ENCODE data around the gene MRGPRE. TPM values are rescaled to one million over a fixed set of nuclear protein-coding genes. Genes with fewer than 3 reads are reported as not detected.

MRGPRE gene
- total and polyA plus RNA-seq, 7 experiments from 2014 or later, result not detected

GRCh38 chr11:3226846-3227567, 5.2 kb downstream of the MRGPRE start:
- ChIA-PET CTCF (no interaction called here), POLR2A (no interaction called here)

GRCh38 chr11:3225826-3226750, 6.1 kb downstream of the MRGPRE start:
- Histone ChIP-seq H3K9me3 (ENCODE audit: control insufficient read depth in 2 of 3, low read length in 3 of 3) (no peaks in the 10 kb centered on the region), H3K27ac (ENCODE audit: low read depth, low read length) (no peak overlapping the region), H3K4me1 (ENCODE audit: control insufficient read depth in 2 of 2, insufficient read depth in 2 of 2, low read length in 2 of 2) (no peaks in the 10 kb centered on the region), H3K36me3 (ENCODE audit: control insufficient read depth in 2 of 3, insufficient read depth in 3 of 3, low read length in 3 of 3) (no peaks in the 10 kb centered on the region), H3K4me3 (ENCODE audit: low read length) (no peak overlapping the region), H3K27me3 (ENCODE audit: control insufficient read depth in 2 of 2, insufficient read depth in 2 of 2, low read length in 2 of 2) (no peaks in the 10 kb centered on the region)
- DNase-seq (no peak), ATAC-seq (no peak)
- H3K4me3 Mint-ChIP-seq, result no peak overlapping the region
- CTCF ChIA-PET, result no interaction called here
- peak overlapping the region in 1 of 9 donors; percentile 30 for H3K27ac Mint-ChIP-seq
- H3K4me1 Mint-ChIP-seq, result peaks cover 3 to 12% (median 9%) of the 10 kb centered on the region in 7 donors
- H3K9me3 Mint-ChIP-seq, result no peaks in the 10 kb centered on the region
- POLR2A ChIA-PET, result no interaction called here
- intact Hi-C loops (cut with micrococcal nuclease), result no loop called here
- H3K27me3 Mint-ChIP-seq, result peaks cover 0 to 13% (median 7%) of the 10 kb centered on the region in 5 donors
- no peaks in the 10 kb centered on the region for H3K36me3 Mint-ChIP-seq

More at GRCh38 chr11:3226846-3227567, 5.2 kb downstream of the MRGPRE start:
- Histone ChIP-seq H3K9me3 (ENCODE audit: control insufficient read depth in 2 of 3, low read length in 3 of 3) (no peaks in the 10 kb centered on the region), H3K27me3 (ENCODE audit: control insufficient read depth in 2 of 2, insufficient read depth in 2 of 2, low read length in 2 of 2) (no peaks in the 10 kb centered on the region), H3K36me3 (ENCODE audit: control insufficient read depth in 2 of 3, insufficient read depth in 3 of 3, low read length in 3 of 3) (no peaks in the 10 kb centered on the region), H3K27ac (ENCODE audit: low read depth, low read length) (no peak overlapping the region), H3K4me3 (ENCODE audit: low read length) (no peak overlapping the region), H3K4me1 (ENCODE audit: control insufficient read depth in 2 of 2, insufficient read depth in 2 of 2, low read length in 2 of 2) (no peaks in the 10 kb centered on the region)
- no peak for ATAC-seq
- Mint-ChIP-seq H3K36me3 (no peaks in the 10 kb centered on the region), H3K9me3 (no peaks in the 10 kb centered on the region), H3K27ac (no peak overlapping the region), H3K4me1 (peaks cover 3 to 12% (median 9%) of the 10 kb centered on the region in 7 donors), H3K27me3 (peaks cover 0 to 19% (median 7%) of the 10 kb centered on the region in 5 donors), H3K4me3 (no peak overlapping the region)
- DNase-seq, result no peak
- intact Hi-C loops (cut with micrococcal nuclease), result no loop called here

GRCh38 chr11:3225159-3225758, 7.0 kb downstream of the MRGPRE start:
- H3K27ac Mint-ChIP-seq, result no peak overlapping the region
- Histone ChIP-seq H3K36me3 (ENCODE audit: control insufficient read depth in 2 of 3, insufficient read depth in 3 of 3, low read length in 3 of 3) (no peaks in the 10 kb centered on the region), H3K27me3 (ENCODE audit: control insufficient read depth in 2 of 2, insufficient read depth in 2 of 2, low read length in 2 of 2) (no peaks in the 10 kb centered on the region), H3K4me3 (ENCODE audit: low read length) (no peak overlapping the region), H3K9me3 (ENCODE audit: control insufficient read depth in 2 of 3, low read length in 3 of 3) (no peaks in the 10 kb centered on the region), H3K4me1 (ENCODE audit: control insufficient read depth in 2 of 2, insufficient read depth in 2 of 2, low read length in 2 of 2) (no peaks in the 10 kb centered on the region), H3K27ac (ENCODE audit: low read depth, low read length) (no peak overlapping the region)
- ChIA-PET POLR2A (no interaction called here), CTCF (no interaction called here)
- H3K27me3 Mint-ChIP-seq, result peaks cover 0 to 11% (median 7%) of the 10 kb centered on the region in 5 donors
- H3K4me1 Mint-ChIP-seq, result peaks cover 3 to 12% (median 9%) of the 10 kb centered on the region in 7 donors
- H3K36me3 Mint-ChIP-seq, result no peaks in the 10 kb centered on the region
- intact Hi-C loops (cut with micrococcal nuclease), result no loop called here
- H3K4me3 Mint-ChIP-seq, result no peak overlapping the region
- no peaks in the 10 kb centered on the region for H3K9me3 Mint-ChIP-seq
- DNase-seq (no peak), ATAC-seq (no peak)

- Mint-ChIP-seq H3K4me1 (peaks cover 3 to 12% (median 9%) of the 10 kb centered on the region in 7 donors), H3K4me3 (no peak overlapping the region), H3K9me3 (no peaks in the 10 kb centered on the region), H3K36me3 (no peaks in the 10 kb centered on the region), H3K27ac (no peak overlapping the region), H3K27me3 (peaks cover 0 to 15% (median 7%) of the 10 kb centered on the region in 5 donors)
- Histone ChIP-seq H3K27ac (ENCODE audit: low read depth, low read length) (no peak overlapping the region), H3K4me1 (ENCODE audit: control insufficient read depth in 2 of 2, insufficient read depth in 2 of 2, low read length in 2 of 2) (no peaks in the 10 kb centered on the region), H3K27me3 (ENCODE audit: control insufficient read depth in 2 of 2, insufficient read depth in 2 of 2, low read length in 2 of 2) (no peaks in the 10 kb centered on the region), H3K36me3 (ENCODE audit: control insufficient read depth in 2 of 3, insufficient read depth in 3 of 3, low read length in 3 of 3) (no peaks in the 10 kb centered on the region), H3K9me3 (ENCODE audit: control insufficient read depth in 2 of 3, low read length in 3 of 3) (no peaks in the 10 kb centered on the region), H3K4me3 (ENCODE audit: low read length) (no peak overlapping the region)
- CTCF ChIA-PET, result no interaction called here
- DNase-seq (no peak), ATAC-seq (no peak)
- POLR2A ChIA-PET, result no interaction called here
- intact Hi-C loops (cut with micrococcal nuclease), result no loop called here
Measured at GRCh38 chr11:3224401-3225057, 7.7 kb downstream of the MRGPRE start.

- ATAC-seq (no peak), DNase-seq (no peak)
- peaks cover 0 to 16% (median 7%) of the 10 kb centered on the region in 5 donors for H3K27me3 Mint-ChIP-seq
- no peaks in the 10 kb centered on the region for H3K9me3 ChIP-seq (ENCODE audit: control insufficient read depth in 2 of 3, low read length in 3 of 3)
- ChIA-PET CTCF (no interaction called here), POLR2A (no interaction called here)
- H3K9me3 Mint-ChIP-seq, result no peaks in the 10 kb centered on the region
- H3K4me3 ChIP-seq (ENCODE audit: low read length), result no peak overlapping the region
- H3K4me1 ChIP-seq (ENCODE audit: control insufficient read depth in 2 of 2, insufficient read depth in 2 of 2, low read length in 2 of 2), result no peaks in the 10 kb centered on the region
- no peak overlapping the region for H3K27ac ChIP-seq (ENCODE audit: low read depth, low read length)
- H3K36me3 Mint-ChIP-seq, result no peaks in the 10 kb centered on the region
- peaks cover 3 to 12% (median 9%) of the 10 kb centered on the region in 7 donors for H3K4me1 Mint-ChIP-seq
- H3K27me3 ChIP-seq (ENCODE audit: control insufficient read depth in 2 of 2, insufficient read depth in 2 of 2, low read length in 2 of 2), result no peaks in the 10 kb centered on the region
- H3K36me3 ChIP-seq (ENCODE audit: control insufficient read depth in 2 of 3, insufficient read depth in 3 of 3, low read length in 3 of 3), result no peaks in the 10 kb centered on the region
- H3K4me3 Mint-ChIP-seq, result no peak overlapping the region
- intact Hi-C loops (cut with micrococcal nuclease), result no loop called here
- H3K27ac Mint-ChIP-seq, result no peak overlapping the region
Measured at GRCh38 chr11:3223932-3224381, 8.3 kb downstream of the MRGPRE start.

Data from naive thymus-derived CD4-positive, alpha-beta T cell (primary cell).